Endothelial cell of hepatic sinusoid (primary cell): ENCODE data around the gene ANKRD10.

Experiments
- in situ Hi-C: cut with HindIII; loops from 2 replicates; pipeline ENCODE4 v1.10.0; 2017; ENCODE audit warnings: low sequenced_read_pairs

Gene ANKRD10

GRCh38 chr13:110945928-110946570, 31.2 kb upstream of the ANKRD10 start:
- in situ Hi-C loops = no loop called here

GRCh38 chr13:110944968-110945927, 30.4 kb upstream of the ANKRD10 start:
- in situ Hi-C loops = no loop called here

GRCh38 chr13:110944121-110944967, 29.5 kb upstream of the ANKRD10 start:
- in situ Hi-C loops = no loop called here

- in situ Hi-C loops = no loop called here
Observed at GRCh38 chr13:110942248-110942981, 27.5 kb upstream of the ANKRD10 start.

GRCh38 chr13:110938662-110939421, 24.0 kb upstream of the ANKRD10 start:
- in situ Hi-C loops = no loop called here

- in situ Hi-C loops = no loop called here
Observed at GRCh38 chr13:110937511-110938285, 22.8 kb upstream of the ANKRD10 start.

- in situ Hi-C loops = no loop called here
Observed at GRCh38 chr13:110936519-110936918, 21.6 kb upstream of the ANKRD10 start.

- in situ Hi-C loops = no loop called here
Observed at GRCh38 chr13:110932588-110932987, 17.7 kb upstream of the ANKRD10 start.

GRCh38 chr13:110929104-110929777, 14.4 kb upstream of the ANKRD10 start:
- in situ Hi-C loops = no loop called here

- in situ Hi-C loops = no loop called here
Observed at GRCh38 chr13:110925023-110925612, 10.2 kb upstream of the ANKRD10 start.

- in situ Hi-C loops = no loop called here
Observed at GRCh38 chr13:110924639-110924934, 9.7 kb upstream of the ANKRD10 start.

- in situ Hi-C loops = no loop called here
Observed at GRCh38 chr13:110923777-110924638, 9.1 kb upstream of the ANKRD10 start.

- in situ Hi-C loops = no loop called here
Observed at GRCh38 chr13:110923086-110923485, 8.2 kb upstream of the ANKRD10 start.

- in situ Hi-C loops = no loop called here
Observed at GRCh38 chr13:110922506-110922905, 7.6 kb upstream of the ANKRD10 start.

- in situ Hi-C loops = no loop called here
Observed at GRCh38 chr13:110921695-110922094, 6.8 kb upstream of the ANKRD10 start.

- in situ Hi-C loops = no loop called here
Observed at GRCh38 chr13:110921209-110921608, 6.3 kb upstream of the ANKRD10 start.

- in situ Hi-C loops = no loop called here
Observed at GRCh38 chr13:110920038-110920437, 5.2 kb upstream of the ANKRD10 start.
